SK-N-MC (cell line): ENCODE results near the gene TBL1X.

ENCODE experiments used
- EZH2 ChIP-seq: fragments of 200-600 bp; sonication (generic); IDR thresholded peaks from one replicate; pipeline ENCODE4 v1.6.1; 2017; ENCODE audit warnings: antibody characterized with exemption
- POLR2AphosphoS5 ChIP-seq: IDR thresholded peaks from 2 replicates; pipeline ENCODE4 v1.6.1; 2012; ENCODE audit warnings: mild to moderate bottlenecking, low read depth, low read length, borderline replicate concordance

GRCh38 chrX:9683350-9683749 is 218.5 kb downstream of the TBL1X start:
- no peak for TF ChIP-seq EZH2
- no peak for TF ChIP-seq POLR2AphosphoS5
